Measurements from ENCODE around the gene NAV1. TPM values are rescaled to one million over a fixed set of nuclear protein-coding genes. Genes with fewer than 3 reads are reported as not detected.

Gene NAV1, protein sequence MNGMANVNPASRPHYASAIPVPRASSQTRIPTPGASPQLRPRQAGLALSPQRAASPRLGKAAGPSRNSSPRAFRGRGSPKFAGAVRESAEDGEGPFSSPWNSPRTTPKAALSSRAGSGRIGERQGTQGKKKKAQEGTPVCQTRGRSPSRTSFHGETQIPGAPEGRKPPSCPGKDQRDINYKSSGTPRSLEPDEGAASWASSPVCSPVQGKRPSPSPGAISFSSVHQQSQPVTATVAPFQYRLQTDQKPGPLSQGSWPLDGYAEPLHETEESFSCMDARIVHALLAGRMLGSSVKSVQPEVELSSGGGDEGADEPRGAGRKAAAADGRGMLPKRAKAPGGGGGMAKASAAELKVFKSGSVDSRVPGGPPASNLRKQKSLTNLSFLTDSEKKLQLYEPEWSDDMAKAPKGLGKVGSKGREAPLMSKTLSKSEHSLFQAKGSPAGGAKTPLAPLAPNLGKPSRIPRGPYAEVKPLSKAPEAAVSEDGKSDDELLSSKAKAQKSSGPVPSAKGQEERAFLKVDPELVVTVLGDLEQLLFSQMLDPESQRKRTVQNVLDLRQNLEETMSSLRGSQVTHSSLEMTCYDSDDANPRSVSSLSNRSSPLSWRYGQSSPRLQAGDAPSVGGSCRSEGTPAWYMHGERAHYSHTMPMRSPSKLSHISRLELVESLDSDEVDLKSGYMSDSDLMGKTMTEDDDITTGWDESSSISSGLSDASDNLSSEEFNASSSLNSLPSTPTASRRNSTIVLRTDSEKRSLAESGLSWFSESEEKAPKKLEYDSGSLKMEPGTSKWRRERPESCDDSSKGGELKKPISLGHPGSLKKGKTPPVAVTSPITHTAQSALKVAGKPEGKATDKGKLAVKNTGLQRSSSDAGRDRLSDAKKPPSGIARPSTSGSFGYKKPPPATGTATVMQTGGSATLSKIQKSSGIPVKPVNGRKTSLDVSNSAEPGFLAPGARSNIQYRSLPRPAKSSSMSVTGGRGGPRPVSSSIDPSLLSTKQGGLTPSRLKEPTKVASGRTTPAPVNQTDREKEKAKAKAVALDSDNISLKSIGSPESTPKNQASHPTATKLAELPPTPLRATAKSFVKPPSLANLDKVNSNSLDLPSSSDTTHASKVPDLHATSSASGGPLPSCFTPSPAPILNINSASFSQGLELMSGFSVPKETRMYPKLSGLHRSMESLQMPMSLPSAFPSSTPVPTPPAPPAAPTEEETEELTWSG (N-terminal part only)
- total RNA-seq: 10 to 100 TPM; 11.4 to 35.8 (median 18.0) TPM

DNA sequence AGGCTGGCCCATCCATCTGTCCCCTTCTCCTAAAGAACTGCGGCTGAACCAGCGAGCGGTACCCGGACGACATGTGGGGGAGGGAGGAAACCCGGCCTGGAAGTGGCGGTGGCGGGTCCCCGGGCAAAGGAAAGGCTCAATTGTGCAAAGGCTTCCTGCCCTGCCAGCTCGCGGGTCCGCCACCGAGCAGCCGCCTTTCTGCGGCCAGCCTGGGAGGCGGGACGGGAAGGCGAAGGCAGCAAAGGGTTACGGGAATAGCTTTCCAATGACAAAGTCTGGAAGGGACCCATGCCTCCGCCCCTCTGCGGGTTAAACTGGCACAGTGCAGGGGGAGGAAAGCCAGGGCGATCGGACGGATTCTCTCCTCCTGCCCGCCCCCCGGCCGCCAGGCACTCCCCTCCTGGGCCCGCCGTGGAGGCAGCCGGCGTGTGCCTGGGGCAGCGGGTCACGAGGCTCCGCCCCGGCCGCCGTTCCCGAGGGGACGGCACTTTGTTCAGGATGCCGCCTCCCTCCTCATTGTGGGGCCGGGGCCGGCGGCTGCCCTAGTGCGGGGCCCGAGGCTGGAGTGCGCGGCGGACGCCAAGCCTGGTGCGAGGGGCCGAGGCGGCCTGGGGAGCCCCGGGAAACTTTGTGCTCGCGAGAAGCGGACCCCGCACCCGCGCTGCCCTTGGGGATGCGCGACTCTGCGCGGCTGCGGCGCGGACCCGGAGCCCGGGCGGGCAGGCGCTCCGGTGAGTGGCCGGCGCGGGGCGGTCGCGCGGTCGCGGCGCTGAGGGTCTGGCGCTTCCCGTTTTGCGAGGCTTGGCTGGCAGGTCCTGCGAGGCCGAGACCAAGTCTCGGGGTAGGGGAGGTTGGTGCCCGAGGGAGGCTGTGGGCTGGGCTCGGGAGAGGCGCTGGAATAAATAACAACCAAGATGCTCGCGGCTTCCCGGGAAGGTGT lies at the start of gene NAV1:
NAV1 (plus strand) TSS at position 516 of the 940 bp plus-strand sequence. CDS start 83,758 bp downstream, outside the sequence.
- WGBS, 2 donors (ENCODE audit: low coverage in 1 of 2): 0% methylated on average over 1 of the region's 93 CpGs; no CpG with 5 or more reads in 1 of the 2 donors

DNA sequence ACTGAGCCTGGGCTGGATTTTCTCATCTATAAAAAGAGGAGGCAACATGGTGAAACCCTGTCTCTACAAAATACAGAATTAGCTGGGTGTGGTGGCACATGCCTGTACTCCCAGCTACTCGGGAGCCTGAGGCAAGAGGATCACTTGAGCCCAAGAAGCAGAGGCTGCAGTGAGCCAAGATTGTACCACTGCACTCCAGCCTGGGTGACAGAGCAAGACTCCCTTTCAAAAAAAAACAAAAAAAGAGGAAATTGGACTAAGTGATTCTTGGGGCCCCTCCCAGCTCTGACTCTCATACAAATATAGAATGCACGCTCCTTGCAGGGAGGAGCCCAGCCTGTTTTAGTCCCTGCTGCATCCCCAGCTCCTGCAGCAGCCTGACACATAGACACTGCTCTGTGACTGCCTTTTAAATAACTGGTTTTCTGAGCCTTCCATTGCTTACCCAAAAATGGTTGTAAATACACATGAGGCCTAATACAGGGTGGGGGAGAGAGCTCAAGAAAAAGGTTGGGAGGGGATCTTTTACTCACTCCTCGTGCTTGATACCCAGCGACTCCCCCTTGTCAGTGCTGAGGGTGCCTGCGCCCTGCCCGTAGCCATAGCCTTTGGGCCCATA lies 49.2 kb upstream of the NAV1 start:
- Histone ChIP-seq H3K27me3 (no peaks in the 10 kb centered on the region), H3K4me3 (no peak overlapping the region), H3K9me3 (no peaks in the 10 kb centered on the region), H3K4me1 (peaks cover 49 to 100% (median 70%) of the 10 kb centered on the region in 3 donors), H3K36me3 (peaks cover under 1 to 96% of the 10 kb centered on the region in 2 donors), H3K27ac (peak overlapping the region; percentile 80 to 97 (median 97))
- WGBS, 2 donors (ENCODE audit: low coverage in 1 of 2): 42 to 72% methylated on average over 4 to 5 of the region's 6 CpGs
- ATAC-seq: no peak
- TF ChIP-seq, protein P1, sequence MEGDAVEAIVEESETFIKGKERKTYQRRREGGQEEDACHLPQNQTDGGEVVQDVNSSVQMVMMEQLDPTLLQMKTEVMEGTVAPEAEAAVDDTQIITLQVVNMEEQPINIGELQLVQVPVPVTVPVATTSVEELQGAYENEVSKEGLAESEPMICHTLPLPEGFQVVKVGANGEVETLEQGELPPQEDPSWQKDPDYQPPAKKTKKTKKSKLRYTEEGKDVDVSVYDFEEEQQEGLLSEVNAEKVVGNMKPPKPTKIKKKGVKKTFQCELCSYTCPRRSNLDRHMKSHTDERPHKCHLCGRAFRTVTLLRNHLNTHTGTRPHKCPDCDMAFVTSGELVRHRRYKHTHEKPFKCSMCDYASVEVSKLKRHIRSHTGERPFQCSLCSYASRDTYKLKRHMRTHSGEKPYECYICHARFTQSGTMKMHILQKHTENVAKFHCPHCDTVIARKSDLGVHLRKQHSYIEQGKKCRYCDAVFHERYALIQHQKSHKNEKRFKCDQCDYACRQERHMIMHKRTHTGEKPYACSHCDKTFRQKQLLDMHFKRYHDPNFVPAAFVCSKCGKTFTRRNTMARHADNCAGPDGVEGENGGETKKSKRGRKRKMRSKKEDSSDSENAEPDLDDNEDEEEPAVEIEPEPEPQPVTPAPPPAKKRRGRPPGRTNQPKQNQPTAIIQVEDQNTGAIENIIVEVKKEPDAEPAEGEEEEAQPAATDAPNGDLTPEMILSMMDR (IDR thresholded peaks at IDR 0.05): no peak

More for the DNA sequence above, at the start of gene NAV1:
- H3K27ac ChIP-seq: peak within 1 kb of the TSS in 3 of 4 donors; percentile 83 to 89 (median 87)
- H3K4me3 ChIP-seq: peak within 1 kb of the TSS; percentile 62 to 74
- H3K27me3 ChIP-seq: peaks cover 3% of the 10 kb centered on the region
- peaks cover 0 to 84% (median 35%) of the 10 kb centered on the region in 3 donors for H3K4me1 ChIP-seq
- ATAC-seq: peak; percentile 72
- no peaks in the 10 kb centered on the region for H3K9me3 ChIP-seq
- TF ChIP-seq, protein P1 (IDR thresholded peaks at IDR 0.05): peak in 1 of 4 experiments; percentile 8
- TF ChIP-seq EP300 (IDR thresholded peaks at IDR 0.05) (no peak), POLR2AphosphoS5 (IDR thresholded peaks at IDR 0.05) (peak; percentile 58), POLR2A (IDR thresholded peaks at IDR 0.05) (peak; percentile 47 to 53)
- H3K36me3 ChIP-seq: no peaks in the 10 kb centered on the region

DNA sequence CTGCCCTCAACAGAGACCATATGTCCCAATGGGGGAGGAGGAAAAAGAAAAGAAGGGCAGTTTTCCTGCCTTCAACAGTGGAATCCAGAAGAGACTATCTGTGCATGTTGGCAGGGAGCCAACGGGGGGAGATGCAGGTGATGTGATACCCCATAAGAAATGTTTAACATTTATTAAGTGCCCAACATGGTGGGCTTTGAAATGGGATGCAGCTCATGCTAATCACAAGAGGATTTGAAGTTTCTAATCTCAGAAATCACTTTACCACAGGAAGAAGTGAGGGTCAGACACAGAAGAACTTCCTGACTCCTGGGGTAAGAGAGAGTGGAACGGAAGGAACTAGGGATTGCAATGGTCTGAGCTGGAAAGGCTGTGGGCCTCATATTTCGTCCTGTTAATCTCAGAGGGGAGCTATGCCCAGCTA lies 48.2 kb upstream of the NAV1 start:
- Histone ChIP-seq H3K36me3 (peaks cover 3 to 96% of the 10 kb centered on the region in 2 donors), H3K4me1 (peaks cover 58 to 100% (median 80%) of the 10 kb centered on the region in 3 donors), H3K27me3 (no peaks in the 10 kb centered on the region), H3K4me3 (no peak overlapping the region), H3K27ac (peak overlapping the region; percentile 80 to 97 (median 97)), H3K9me3 (no peaks in the 10 kb centered on the region)
- no peak for ATAC-seq
- 16 to 23% methylated on average over 3 of the region's 3 CpGs for WGBS, 2 donors (ENCODE audit: low coverage in 1 of 2)
- TF ChIP-seq, protein P1 (IDR thresholded peaks at IDR 0.05): no peak
- TF ChIP-seq EP300 (IDR thresholded peaks at IDR 0.05) (no peak), POLR2A (IDR thresholded peaks at IDR 0.05) (no peak), POLR2AphosphoS5 (IDR thresholded peaks at IDR 0.05) (no peak)
